ENCODE measurements around the gene DAP. TPM values are rescaled to one million over a fixed set of nuclear protein-coding genes. Genes with fewer than 3 reads are reported as not detected.

The DAP gene
- total RNA-seq, 1 experiment from 2014 or later = 279 TPM

DNA sequence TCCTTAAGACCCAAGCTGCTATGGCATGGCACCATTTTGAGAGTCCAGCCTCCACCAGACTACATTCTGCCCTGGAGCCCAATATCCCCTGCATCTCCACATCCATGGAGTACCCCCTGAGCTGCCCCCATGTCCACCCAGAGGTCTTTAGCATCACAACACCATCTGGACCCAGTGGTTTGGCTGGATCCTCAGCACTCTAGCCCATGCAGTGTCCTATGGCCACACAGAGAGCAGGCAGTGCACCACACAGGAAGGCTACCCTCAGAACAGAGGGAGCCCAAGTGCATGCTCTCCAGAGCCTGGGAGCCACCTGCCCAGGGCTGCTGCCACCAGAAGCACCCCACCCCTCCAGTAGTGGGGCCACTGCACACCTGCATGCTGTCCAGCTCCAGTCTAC is 18.6 kb upstream of the DAP start:
- Histone ChIP-seq H4K20me1 (ENCODE audit: insufficient read depth) (no peaks in the 10 kb centered on the region), H3K9me2 (ENCODE audit: insufficient read depth) (no peaks in the 10 kb centered on the region), H3K4me1 (replicated peaks; ENCODE audit: insufficient read depth) (no peaks in the 10 kb centered on the region), H3K4me3 (no peak overlapping the region), H2AFZ (no peak overlapping the region), H3K36me3 (ENCODE audit: low read depth) (no peaks in the 10 kb centered on the region), H3K4me2 (no peak overlapping the region), H3F3A (ENCODE audit: insufficient read depth, low read depth) (no peaks in the 10 kb centered on the region), H3K27ac (no peak overlapping the region), H3K27me3 (ENCODE audit: insufficient read depth, low read depth) (no peaks in the 10 kb centered on the region), H3K79me2 (ENCODE audit: low read depth) (no peaks in the 10 kb centered on the region), H3K9me3 (ENCODE audit: insufficient read depth, low read depth) (no peaks in the 10 kb centered on the region)
- ChIA-PET POLR2A (ENCODE audit: unreplicated experiment) (no interaction called here), CTCF (no interaction called here)
- intact Hi-C loops (cut with micrococcal nuclease; ENCODE audit: unreplicated experiment) = no loop called here
- DNase-seq = no peak
- no TSS peak for BruUV-seq (replicated peaks)
- TF ChIP-seq, protein P1, sequence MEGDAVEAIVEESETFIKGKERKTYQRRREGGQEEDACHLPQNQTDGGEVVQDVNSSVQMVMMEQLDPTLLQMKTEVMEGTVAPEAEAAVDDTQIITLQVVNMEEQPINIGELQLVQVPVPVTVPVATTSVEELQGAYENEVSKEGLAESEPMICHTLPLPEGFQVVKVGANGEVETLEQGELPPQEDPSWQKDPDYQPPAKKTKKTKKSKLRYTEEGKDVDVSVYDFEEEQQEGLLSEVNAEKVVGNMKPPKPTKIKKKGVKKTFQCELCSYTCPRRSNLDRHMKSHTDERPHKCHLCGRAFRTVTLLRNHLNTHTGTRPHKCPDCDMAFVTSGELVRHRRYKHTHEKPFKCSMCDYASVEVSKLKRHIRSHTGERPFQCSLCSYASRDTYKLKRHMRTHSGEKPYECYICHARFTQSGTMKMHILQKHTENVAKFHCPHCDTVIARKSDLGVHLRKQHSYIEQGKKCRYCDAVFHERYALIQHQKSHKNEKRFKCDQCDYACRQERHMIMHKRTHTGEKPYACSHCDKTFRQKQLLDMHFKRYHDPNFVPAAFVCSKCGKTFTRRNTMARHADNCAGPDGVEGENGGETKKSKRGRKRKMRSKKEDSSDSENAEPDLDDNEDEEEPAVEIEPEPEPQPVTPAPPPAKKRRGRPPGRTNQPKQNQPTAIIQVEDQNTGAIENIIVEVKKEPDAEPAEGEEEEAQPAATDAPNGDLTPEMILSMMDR (conservative IDR thresholded peaks at IDR 0.05) = no peak
- no peak for TF ChIP-seq EZH2 (IDR thresholded peaks at IDR 0.05; ENCODE audit: low read depth)

DNA sequence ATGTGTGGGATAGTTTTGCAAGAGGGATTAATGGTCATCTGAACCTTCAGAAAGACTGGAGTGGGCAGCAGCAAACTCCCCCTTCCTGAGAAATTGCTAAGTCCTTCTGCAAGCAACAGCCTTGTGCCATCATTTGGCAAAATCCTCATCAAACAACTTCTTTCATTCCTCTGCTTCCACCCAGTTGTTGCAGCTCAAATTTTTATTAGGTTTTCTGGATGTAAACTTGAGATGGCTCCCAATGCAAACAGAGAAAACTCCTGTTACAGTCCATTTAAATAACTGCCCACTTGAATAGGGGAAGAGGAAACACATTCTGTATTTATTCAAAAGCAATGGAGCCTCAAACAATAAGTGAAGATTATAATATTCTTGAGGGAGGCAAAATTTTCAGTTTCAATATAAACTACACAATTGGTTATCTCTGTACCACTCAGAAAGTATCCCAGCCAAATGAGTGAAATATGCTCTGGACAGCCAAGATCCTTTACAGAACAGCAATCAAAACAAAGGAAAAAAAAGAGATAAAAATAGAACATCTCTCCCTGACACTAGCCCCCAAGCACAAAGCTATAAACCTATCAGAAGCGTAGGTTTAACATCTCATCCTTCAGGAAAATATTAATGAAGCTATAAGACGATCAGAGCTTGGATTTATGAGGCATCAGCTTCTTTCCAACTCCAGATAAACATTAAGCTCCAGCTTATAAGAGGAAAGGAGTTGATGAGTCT is 17.3 kb upstream of the DAP start:
- Histone ChIP-seq H3K9me3 (ENCODE audit: insufficient read depth, low read depth) (no peaks in the 10 kb centered on the region), H3K4me1 (replicated peaks; ENCODE audit: insufficient read depth) (no peaks in the 10 kb centered on the region), H4K20me1 (ENCODE audit: insufficient read depth) (no peaks in the 10 kb centered on the region), H3K4me2 (no peak overlapping the region), H3K9me2 (ENCODE audit: insufficient read depth) (no peaks in the 10 kb centered on the region), H3K27ac (no peak overlapping the region), H3K79me2 (ENCODE audit: low read depth) (no peaks in the 10 kb centered on the region), H3K4me3 (no peak overlapping the region), H2AFZ (no peak overlapping the region), H3F3A (ENCODE audit: insufficient read depth, low read depth) (no peaks in the 10 kb centered on the region), H3K36me3 (ENCODE audit: low read depth) (no peaks in the 10 kb centered on the region), H3K27me3 (ENCODE audit: insufficient read depth, low read depth) (no peaks in the 10 kb centered on the region)
- intact Hi-C loops (cut with micrococcal nuclease; ENCODE audit: unreplicated experiment) = no loop called here
- no TSS peak for BruUV-seq (replicated peaks)
- POLR2A ChIA-PET (ENCODE audit: unreplicated experiment) = no interaction called here
- CTCF ChIA-PET = interaction anchor here (0.5 kb wide), 1 partner anchor 466 kb away, joined by 3 read pairs; no protein-coding TSS in a partner anchor
- no peak for DNase-seq
- TF ChIP-seq EZH2 (IDR thresholded peaks at IDR 0.05; ENCODE audit: low read depth) = no peak
- TF ChIP-seq, protein P1 (conservative IDR thresholded peaks at IDR 0.05) = no peak

DNA sequence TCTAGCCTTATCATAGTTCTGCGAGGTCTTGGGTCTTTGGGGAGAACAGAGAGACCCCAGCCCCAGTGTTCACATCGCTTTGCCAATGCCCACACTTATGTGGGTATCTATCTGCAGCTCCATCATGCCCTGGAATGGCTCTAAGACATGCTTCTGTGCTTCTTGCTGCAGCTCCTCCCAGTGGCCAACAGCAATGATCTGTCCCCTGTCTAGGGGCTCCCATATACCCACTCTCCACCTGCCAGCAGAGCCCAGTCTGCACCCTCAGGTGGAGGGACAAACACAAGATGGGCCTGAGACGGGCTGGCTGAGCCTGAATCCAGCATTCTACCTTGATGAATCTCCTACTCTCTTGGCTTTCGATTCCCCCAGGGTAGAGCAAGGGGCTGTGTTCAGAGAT is 14.6 kb upstream of the DAP start:
- TF ChIP-seq, protein P1 (conservative IDR thresholded peaks at IDR 0.05) = no peak
- TF ChIP-seq EZH2 (IDR thresholded peaks at IDR 0.05; ENCODE audit: low read depth) = no peak
- no peak overlapping the region for H3K4me3 ChIP-seq
- no peaks in the 10 kb centered on the region for H3K79me2 ChIP-seq (ENCODE audit: low read depth)
- no peaks in the 10 kb centered on the region for H3K27me3 ChIP-seq (ENCODE audit: insufficient read depth, low read depth)
- H2AFZ ChIP-seq = no peak overlapping the region
- no TSS peak for BruUV-seq (replicated peaks)
- intact Hi-C loops (cut with micrococcal nuclease; ENCODE audit: unreplicated experiment) = no loop called here
- H3K36me3 ChIP-seq (ENCODE audit: low read depth) = no peaks in the 10 kb centered on the region
- ChIA-PET CTCF (interaction anchor here (0.6 kb wide), 1 partner anchor 80 kb away, joined by 4 read pairs; no protein-coding TSS in a partner anchor), POLR2A (ENCODE audit: unreplicated experiment) (no interaction called here)
- H3K4me1 ChIP-seq (replicated peaks; ENCODE audit: insufficient read depth) = no peaks in the 10 kb centered on the region
- no peaks in the 10 kb centered on the region for H3K9me2 ChIP-seq (ENCODE audit: insufficient read depth)
- H3K9me3 ChIP-seq (ENCODE audit: insufficient read depth, low read depth) = no peaks in the 10 kb centered on the region
- H3K4me2 ChIP-seq = no peak overlapping the region
- no peak overlapping the region for H3K27ac ChIP-seq
- DNase-seq = no peak
- H4K20me1 ChIP-seq (ENCODE audit: insufficient read depth) = no peaks in the 10 kb centered on the region
- no peaks in the 10 kb centered on the region for H3F3A ChIP-seq (ENCODE audit: insufficient read depth, low read depth)

All from PC-9 (cell line).